ENCODE data around the gene NACC2. TPM values are rescaled to one million over a fixed set of nuclear protein-coding genes. Genes with fewer than 3 reads are reported as not detected.

NACC2 gene
- total RNA-seq, 4 donors from 2014 or later: 22.2 to 64.3 (median 26.5) TPM

- Histone ChIP-seq H3K36me3 (no peaks in the 10 kb centered on the region), H3K4me3 (no peak overlapping the region), H3K4me1 (peaks cover 0 to 6% (median 4%) of the 10 kb centered on the region in 4 donors), H3K27me3 (no peaks in the 10 kb centered on the region), H3K9me3 (no peaks in the 10 kb centered on the region), H3K27ac (no peak overlapping the region)
- WGBS, 2 donors (ENCODE audit: low coverage in 1 of 2): 83% methylated on average over 14 of the region's 16 CpGs; no CpG with 5 or more reads in 1 of the 2 donors
- in situ Hi-C loops (cut with MboI; ENCODE audit: low pct_ligation_motif_present in 1 of 4, low pct_unique_long_range_greater_than_20kb in 1 of 4, low sequenced_read_pairs in 3 of 4) (no loop called here), intact Hi-C loops (cut with DNase I; ENCODE audit: low total_unique reads) (no loop called here)
- DNase-seq: no peak
- TF ChIP-seq CTCF (IDR thresholded peaks at IDR 0.05): no peak
Measured at GRCh38 chr9:135998410-135999071, 96.5 kb downstream of the NACC2 start.

- no peaks in the 10 kb centered on the region for H3K27me3 ChIP-seq
- H3K36me3 ChIP-seq: no peaks in the 10 kb centered on the region
- no peaks in the 10 kb centered on the region for H3K9me3 ChIP-seq
- intact Hi-C loops (cut with DNase I; ENCODE audit: low total_unique reads): no loop called here
- no peak overlapping the region for H3K4me3 ChIP-seq
- in situ Hi-C loops (cut with MboI; ENCODE audit: low pct_ligation_motif_present in 1 of 4, low pct_unique_long_range_greater_than_20kb in 1 of 4, low sequenced_read_pairs in 3 of 4): no loop called here
- no peak overlapping the region for H3K27ac ChIP-seq
- TF ChIP-seq POLR2AphosphoS5 (IDR thresholded peaks at IDR 0.05) (no peak), POLR2A (IDR thresholded peaks at IDR 0.05) (no peak), EP300 (IDR thresholded peaks at IDR 0.05; ENCODE audit: low read depth) (no peak), CTCF (IDR thresholded peaks at IDR 0.05) (no peak)
- peaks cover 4 to 5% (median 5%) of the 10 kb centered on the region in 4 donors for H3K4me1 ChIP-seq
- 72% methylated on average over 9 of the region's 10 CpGs; no CpG with 5 or more reads in 1 of the 2 donors for WGBS, 2 donors (ENCODE audit: low coverage in 1 of 2)
- DNase-seq: no peak
Measured at GRCh38 chr9:135998016-135998380, 97.1 kb downstream of the NACC2 start.

GRCh38 chr9:135997090-135998015 lies 97.7 kb downstream of the NACC2 start:
- in situ Hi-C loops (cut with MboI; ENCODE audit: low pct_ligation_motif_present in 1 of 4, low pct_unique_long_range_greater_than_20kb in 1 of 4, low sequenced_read_pairs in 3 of 4): no loop called here
- no peak overlapping the region for H3K27ac ChIP-seq
- intact Hi-C loops (cut with DNase I; ENCODE audit: low total_unique reads): no loop called here

More at GRCh38 chr9:135997090-135998015, 97.7 kb downstream of the NACC2 start:
- Histone ChIP-seq H3K36me3 (no peaks in the 10 kb centered on the region), H3K4me3 (no peak overlapping the region), H3K4me1 (peaks cover 10 to 11% (median 11%) of the 10 kb centered on the region in 4 donors), H3K9me3 (no peaks in the 10 kb centered on the region), H3K27me3 (no peaks in the 10 kb centered on the region)
- WGBS, 2 donors (ENCODE audit: low coverage in 1 of 2): 76 to 100% methylated on average over 5 to 34 of the region's 34 CpGs
- no peak for TF ChIP-seq CTCF (IDR thresholded peaks at IDR 0.05)
- TF ChIP-seq EP300 (IDR thresholded peaks at IDR 0.05; ENCODE audit: low read depth): no peak
- TF ChIP-seq POLR2A (IDR thresholded peaks at IDR 0.05): no peak
- TF ChIP-seq POLR2AphosphoS5 (IDR thresholded peaks at IDR 0.05): no peak
- DNase-seq: no peak
